ENCODE measurements around the gene BTD.

The BTD gene

DNA sequence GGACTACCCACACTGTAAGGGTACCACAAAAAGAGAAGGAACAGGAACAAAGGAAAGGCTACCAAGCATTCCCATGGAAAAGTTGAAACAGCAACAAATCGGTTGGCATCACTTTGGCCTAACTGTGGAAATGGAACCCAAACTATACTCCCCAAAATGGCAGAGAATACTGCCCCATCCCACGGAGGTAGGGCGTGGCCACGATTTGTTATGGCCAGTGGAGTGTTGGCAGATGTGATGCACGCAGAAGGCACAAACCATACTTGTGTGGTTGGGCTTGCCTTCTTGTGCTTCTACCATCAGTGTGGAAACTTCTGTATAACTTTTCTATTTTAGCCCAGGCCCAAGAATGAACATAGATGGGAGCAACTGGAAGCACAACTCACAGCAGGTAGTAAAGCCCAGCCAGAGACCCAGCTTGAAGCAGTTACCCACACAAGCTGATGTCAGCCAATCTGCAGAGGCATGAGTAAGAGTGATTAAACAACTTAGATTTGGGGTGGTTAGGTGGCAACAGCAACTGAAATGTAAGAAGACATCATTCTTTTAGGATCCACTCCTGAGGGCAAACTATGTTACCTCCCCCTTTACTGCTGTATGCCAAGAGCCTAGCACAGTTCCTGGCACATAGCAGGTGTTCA lies 64.1 kb downstream of the BTD start:
- DNase-seq (ENCODE audit: low read depth) = no peak

DNA sequence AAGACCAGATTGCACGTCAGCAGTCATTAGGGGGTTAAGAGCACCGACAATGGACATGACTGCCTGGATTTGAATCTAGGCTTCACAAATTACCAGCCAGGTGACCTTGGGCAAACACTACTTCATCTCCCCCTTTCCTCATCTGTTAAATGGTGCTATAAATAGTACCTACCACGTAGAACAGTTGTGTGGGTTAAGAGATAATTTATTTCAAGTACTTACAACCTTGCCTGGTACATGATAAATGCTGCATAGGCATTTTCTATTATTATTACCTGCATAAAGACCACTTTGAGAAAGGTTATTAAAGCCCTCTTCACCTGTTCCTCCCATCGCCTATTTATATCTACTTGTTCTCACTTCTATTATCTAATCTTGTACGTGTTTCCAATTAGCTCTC lies 64.7 kb downstream of the BTD start:
- DNase-seq (ENCODE audit: low read depth) = no peak

DNA sequence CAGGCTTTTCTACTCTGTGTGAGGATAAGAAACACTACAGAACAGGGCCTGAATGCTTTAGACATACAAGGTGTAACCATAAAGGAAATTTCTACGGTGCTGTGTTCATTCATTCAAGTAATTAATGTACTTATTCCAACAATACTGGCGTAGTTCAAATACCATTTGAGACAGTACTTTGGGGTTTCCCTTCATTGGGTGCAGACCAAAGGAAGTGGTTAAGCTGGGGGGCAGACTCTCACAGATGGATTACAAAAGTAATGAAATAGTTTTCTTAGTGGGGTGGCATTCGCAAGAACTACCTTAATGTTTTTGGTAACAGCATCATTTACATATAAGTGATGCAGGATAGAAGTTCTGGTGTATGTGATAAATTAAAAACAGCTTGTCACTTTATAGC lies 65.9 kb downstream of the BTD start:
- no peak for DNase-seq (ENCODE audit: low read depth)

DNA sequence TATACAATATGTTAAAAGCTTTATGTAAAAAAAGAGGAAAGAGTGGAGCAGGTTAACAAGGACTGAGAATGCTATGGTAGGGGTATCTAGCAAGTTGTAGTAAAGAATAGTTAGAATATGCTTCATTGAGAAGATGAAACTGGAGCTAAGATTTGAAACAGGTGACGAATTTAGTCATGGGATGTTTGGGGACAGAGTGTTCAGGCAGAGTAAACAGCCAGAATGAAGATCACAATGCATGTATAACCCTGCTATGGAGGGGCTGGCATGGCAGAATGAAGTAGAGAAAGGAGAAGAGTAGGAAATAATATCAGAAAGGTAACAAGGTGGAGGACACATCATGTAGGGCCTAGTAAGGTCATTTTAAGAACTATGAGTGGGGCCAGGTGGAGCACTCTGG lies 72.0 kb downstream of the BTD start:
- no peak for DNase-seq (ENCODE audit: low read depth)

DNA sequence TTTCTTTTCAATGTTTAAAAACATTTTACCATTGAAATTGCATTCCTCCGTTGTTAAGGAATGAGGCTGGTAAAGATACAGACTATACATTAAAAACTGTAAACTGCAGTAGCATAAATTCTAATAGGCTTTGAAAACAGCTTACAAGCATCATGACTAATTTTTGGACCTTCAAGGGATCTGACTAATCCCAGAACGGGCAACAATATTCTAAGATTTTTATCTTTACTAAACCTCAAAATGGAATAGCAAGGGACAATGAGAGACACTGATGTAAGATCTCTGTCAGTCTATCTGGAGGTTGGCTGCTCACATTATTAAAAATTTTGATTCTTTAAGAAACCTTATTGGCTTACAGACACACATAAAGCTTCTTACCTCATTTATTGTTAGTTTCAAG lies 74.7 kb downstream of the BTD start:
- no peak for DNase-seq (ENCODE audit: low read depth)

DNA sequence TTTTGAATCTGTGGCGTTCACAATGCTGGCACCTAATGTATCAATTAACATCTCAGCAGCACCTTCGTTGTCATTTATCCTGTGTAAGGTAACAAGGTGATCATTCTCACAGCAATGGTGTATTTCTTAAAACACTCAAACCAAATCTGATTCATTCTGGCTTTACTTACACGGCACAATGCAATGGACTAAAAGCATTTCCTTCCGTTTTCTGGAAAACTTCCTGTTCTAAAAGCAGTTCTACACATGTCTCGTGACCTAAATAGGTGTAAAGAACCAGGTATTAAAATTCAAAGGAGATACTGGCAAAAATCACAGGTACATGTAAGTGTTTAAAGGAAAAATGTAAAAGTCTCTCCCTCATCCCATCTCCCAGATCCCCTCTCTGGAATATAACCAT lies 77.8 kb downstream of the BTD start:
- no peak for DNase-seq (ENCODE audit: low read depth)

DNA sequence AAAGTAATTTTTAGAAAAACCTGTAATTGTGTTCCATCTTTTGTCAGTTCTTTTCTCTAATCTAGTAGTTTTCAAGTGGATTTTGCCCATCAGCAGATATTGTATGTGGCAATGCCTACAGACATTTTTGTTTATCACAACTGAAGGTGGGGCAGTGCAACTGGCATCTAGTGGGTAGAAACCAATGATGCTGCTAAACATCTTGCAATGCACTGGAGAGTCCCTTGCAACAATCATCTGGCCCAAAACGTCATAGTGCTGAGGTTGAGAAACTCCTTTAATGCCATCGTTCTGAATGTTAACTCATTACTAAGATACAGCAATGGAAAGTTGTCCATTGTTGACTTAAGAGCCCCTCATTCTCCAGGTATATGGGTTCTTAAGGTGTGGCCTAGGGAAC lies 80.1 kb downstream of the BTD start:
- DNase-seq (ENCODE audit: low read depth) = no peak

DNA sequence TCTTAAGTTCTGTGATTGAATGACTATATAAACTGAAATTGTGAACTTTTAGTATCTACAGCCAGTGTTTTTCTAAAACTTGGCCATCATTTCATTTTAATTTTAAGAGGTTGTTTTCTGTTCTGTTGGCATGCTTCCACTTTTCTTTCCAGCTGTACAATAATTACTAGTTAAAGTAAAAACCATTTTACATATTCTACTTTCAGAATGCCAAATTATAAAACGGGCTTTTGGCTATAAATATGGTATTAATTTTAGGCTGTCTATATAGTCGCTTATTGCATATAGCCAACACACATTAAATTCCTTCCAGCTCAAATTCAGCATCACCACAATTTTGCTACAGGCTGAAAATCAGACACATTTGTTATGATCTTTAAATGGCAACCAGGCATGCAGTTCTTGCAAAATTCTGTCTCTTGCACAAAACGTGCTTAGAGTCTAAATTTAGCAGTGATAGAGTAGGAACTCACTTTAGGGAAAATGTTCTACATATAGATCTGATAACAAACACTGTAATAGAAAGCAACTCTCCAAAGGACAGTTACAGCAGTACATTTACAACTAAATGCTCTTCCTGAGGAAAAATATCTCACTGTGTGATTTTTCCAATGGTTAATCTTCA lies 81.1 kb downstream of the BTD start:
- DNase-seq (ENCODE audit: low read depth) = no peak

DNA sequence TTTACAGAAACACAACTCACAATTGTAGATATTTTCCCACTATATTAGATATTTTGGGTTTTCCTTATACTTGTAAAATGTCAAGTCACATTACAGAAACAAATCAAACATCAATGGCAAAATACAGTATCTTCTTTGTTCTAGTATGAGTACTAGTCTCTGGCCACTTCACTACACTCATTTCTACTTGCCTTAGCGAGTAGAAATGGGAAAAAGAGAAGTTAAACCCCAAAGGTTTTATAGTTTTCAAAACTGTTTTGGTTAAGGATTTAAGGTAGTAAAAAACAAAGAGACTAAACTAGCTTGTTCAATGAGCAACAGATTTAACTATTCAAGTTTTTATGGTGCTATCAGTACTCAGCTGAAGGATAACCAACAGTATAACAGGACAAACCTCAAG lies 81.7 kb downstream of the BTD start:
- no peak for DNase-seq (ENCODE audit: low read depth)

DNA sequence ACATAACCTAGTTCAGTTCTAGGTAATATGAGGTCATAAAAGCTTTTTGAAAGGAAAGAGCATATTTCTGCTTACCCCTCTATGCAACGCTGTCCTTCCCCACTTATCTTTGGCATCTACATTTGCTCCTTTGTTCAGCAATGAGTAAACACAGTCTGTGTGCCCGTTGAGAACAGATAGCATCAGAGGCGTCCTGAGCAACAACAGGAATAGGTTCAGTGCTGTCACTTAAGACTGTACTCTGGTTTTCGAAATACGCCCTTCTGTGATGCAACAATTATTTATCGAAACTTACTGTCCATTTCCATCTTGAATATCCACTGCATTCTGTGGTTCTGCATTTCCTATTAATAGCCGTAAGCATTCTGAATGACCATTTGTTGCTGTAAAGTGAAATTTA lies 84.4 kb downstream of the BTD start:
- no peak for DNase-seq (ENCODE audit: low read depth)

DNA sequence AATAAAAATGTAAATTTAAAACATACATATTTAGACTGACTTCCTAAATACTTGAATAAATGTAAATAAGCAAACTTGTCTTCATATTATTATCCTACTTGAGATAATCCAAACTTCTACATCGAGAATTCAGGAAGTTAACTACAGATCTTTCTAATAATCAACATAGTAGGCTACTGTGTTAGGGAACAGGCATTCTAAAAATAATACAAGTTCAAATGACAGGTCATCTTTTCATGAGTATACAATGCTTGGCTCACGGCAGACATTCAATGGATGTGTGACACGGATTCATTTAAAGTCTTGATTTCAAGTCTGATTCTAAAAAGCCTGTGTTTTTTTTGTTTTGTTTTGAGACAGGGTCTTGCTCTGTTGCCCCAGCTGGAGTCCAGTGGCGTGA lies 88.7 kb downstream of the BTD start:
- DNase-seq (ENCODE audit: low read depth) = no peak

DNA sequence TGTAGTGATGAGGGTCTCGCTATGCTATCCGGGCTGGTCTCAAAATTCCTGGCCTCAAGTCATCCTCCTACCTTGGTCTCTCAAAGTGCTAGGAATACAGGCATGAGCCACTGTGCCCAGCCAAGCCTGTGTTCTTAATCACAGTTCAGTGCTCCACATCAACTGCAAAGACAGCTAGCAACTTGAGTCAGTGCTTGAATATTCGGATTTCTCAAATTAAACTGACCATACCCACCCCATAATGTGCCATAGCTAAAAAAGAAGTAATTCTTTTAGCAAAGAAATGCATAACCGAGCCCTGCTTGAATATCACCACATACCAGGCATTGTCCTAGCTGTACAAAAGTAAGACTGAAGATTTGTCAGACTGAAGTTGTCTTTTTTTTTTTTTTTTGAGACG lies 89.2 kb downstream of the BTD start:
- no peak for DNase-seq (ENCODE audit: low read depth)

DNA sequence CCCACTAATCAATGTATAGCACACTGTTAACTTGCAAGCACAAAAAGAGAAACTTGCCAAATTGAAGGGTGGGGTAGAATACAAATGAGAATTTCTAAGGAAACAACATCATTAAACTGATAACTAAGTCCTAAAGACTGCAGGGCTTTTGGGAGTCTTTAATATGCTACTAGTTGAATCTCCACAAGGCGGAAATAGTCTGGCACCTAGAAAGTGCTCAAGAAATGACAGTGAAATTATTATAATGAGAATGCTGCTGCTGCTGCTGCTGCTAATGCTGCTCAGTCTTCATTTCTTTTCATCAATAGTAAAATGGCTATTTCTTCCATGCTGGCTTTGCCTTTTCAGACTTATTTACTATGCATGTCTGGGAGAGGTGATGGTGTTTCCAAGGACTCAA lies 91.8 kb downstream of the BTD start:
- no peak for DNase-seq (ENCODE audit: low read depth)

DNA sequence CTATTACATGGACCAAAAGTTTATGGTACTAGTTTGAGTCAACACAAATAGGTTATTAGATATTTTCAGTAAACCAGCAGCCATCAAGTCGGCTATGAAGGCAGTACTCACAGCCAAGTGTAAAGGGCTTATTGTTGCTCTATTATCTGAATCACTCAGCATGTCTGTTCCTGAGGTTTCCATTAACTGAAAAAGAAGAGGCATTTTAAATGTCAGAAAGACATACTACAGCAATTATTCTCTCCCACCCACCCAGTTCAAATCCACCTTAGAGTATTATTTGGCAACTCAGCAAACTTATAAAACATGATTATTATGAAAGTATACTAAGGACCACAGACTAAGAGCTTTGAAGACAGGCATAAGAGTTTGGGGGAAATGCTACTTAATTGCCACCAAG lies 93.1 kb downstream of the BTD start:
- DNase-seq (ENCODE audit: low read depth) = no peak
